BLaER1 (cell line): Measurements from ENCODE around the gene MFSD11.
"Not testable (repeated sequence)": the region's sequence is repeated elsewhere in the genome, so short reads cannot be mapped to it uniquely, and the experiment has no call there.

Experiments used
- H3K27ac ChIP-seq: shearing (Covaris generic); formaldehyde crosslinking; 2 replicates; pipeline ENCODE4 v1.8.1; 2022
- H3K27me3 ChIP-seq: shearing (Covaris generic); formaldehyde crosslinking; 2 replicates; pipeline ENCODE4 v1.8.1; 2022
- H3K36me3 ChIP-seq: shearing (Covaris generic); formaldehyde crosslinking; 2 replicates; pipeline ENCODE4 v1.8.1; 2022
- H3K4me1 ChIP-seq: shearing (Covaris generic); formaldehyde crosslinking; 2 replicates; pipeline ENCODE4 v1.8.1; 2022
- H3K4me2 ChIP-seq: shearing (Covaris generic); formaldehyde crosslinking; 2 replicates; pipeline ENCODE4 v1.8.1; 2022
- H3K4me3 ChIP-seq: shearing (Covaris generic); formaldehyde crosslinking; 2 replicates; pipeline ENCODE4 v1.8.1; 2022
- H3K9ac ChIP-seq: shearing (Covaris generic); formaldehyde crosslinking; 2 replicates; pipeline ENCODE4 v1.8.1; 2022
- H3K9me3 ChIP-seq: shearing (Covaris generic); formaldehyde crosslinking; 2 replicates; pipeline ENCODE4 v1.8.1; 2022
- H4K20me1 ChIP-seq: shearing (Covaris generic); formaldehyde crosslinking; 2 replicates; pipeline ENCODE4 v1.8.1; 2022
- Cebpa-rat ChIP-seq: shearing (Covaris generic); IDR thresholded peaks from 2 replicates; pipeline ENCODE4 v1.8.1; 2022

The MFSD11 gene

GRCh38 chr17:76707985-76708807 is 29.7 kb upstream of the MFSD11 start:
- Histone ChIP-seq H3K9ac (peak overlapping the region; percentile 81), H3K27ac (peak overlapping the region; percentile 63), H3K4me1 (peaks cover 86% of the 10 kb centered on the region), H3K4me2 (peak overlapping the region; percentile 98), H4K20me1 (peaks cover 14% of the 10 kb centered on the region), H3K9me3 (no peaks in the 10 kb centered on the region), H3K27me3 (no peaks in the 10 kb centered on the region), H3K36me3 (peaks cover 17% of the 10 kb centered on the region; the same call in 1 of the 2 replicates), H3K4me3 (peak overlapping the region; percentile 76; the same call in 1 of the 2 replicates)
- no peak for TF ChIP-seq Cebpa-rat

GRCh38 chr17:76709077-76709950 is 28.6 kb upstream of the MFSD11 start:
- no peak for TF ChIP-seq Cebpa-rat
- Histone ChIP-seq H3K4me1 (peaks cover 83% of the 10 kb centered on the region), H3K9ac (peak overlapping the region; percentile 81), H3K4me2 (peak overlapping the region; percentile 98), H3K27ac (peak overlapping the region; percentile 83), H3K36me3 (peaks cover 27% of the 10 kb centered on the region), H3K9me3 (no peaks in the 10 kb centered on the region), H4K20me1 (peaks cover 14% of the 10 kb centered on the region), H3K4me3 (peak overlapping the region; percentile 76), H3K27me3 (no peaks in the 10 kb centered on the region)

- H3K9ac ChIP-seq = peak overlapping the region; percentile 81
- not testable (repeated sequence) for H3K9me3 ChIP-seq, H3K27me3 ChIP-seq
- peaks cover 28% of the 10 kb centered on the region for H3K36me3 ChIP-seq
- peak overlapping the region; percentile 76 for H3K4me3 ChIP-seq
- H4K20me1 ChIP-seq = peaks cover 17% of the 10 kb centered on the region
- H3K4me1 ChIP-seq = peaks cover 83% of the 10 kb centered on the region
- H3K4me2 ChIP-seq = peak overlapping the region; percentile 98
- H3K27ac ChIP-seq = peak overlapping the region; percentile 83
Observed at GRCh38 chr17:76709951-76710862, 27.7 kb upstream of the MFSD11 start.

- Histone ChIP-seq H3K9ac (peak within 1 kb of the TSS; percentile 81), H3K27me3 (no peaks in the 10 kb centered on the region), H3K4me2 (peak within 1 kb of the TSS; percentile 98), H3K9me3 (no peaks in the 10 kb centered on the region), H3K36me3 (peaks cover 31% of the 10 kb centered on the region), H3K4me3 (peak within 1 kb of the TSS; percentile 76), H3K27ac (peak within 1 kb of the TSS; percentile 83), H4K20me1 (peaks cover 25% of the 10 kb centered on the region), H3K4me1 (peaks cover 83% of the 10 kb centered on the region)
- TF ChIP-seq Cebpa-rat = no peak
Observed at GRCh38 chr17:76710863-76711611, 26.9 kb upstream of the MFSD11 start, which contains the start of gene MXRA7. TSS of gene MXRA7 (minus strand) at chr17:76710965. CDS start at chr17:76710946, 19 bp downstream.

GRCh38 chr17:76712321-76712720 is 25.6 kb upstream of the MFSD11 start:
- not testable (repeated sequence) for H3K27ac ChIP-seq, H3K9ac ChIP-seq, H3K4me3 ChIP-seq, H3K9me3 ChIP-seq, H3K27me3 ChIP-seq
- Histone ChIP-seq H3K4me1 (peaks cover 86% of the 10 kb centered on the region), H4K20me1 (peaks cover 33% of the 10 kb centered on the region), H3K4me2 (peak overlapping the region; percentile 20; the same call in 1 of the 2 replicates), H3K36me3 (peaks cover 40% of the 10 kb centered on the region)

GRCh38 chr17:76713765-76714164 is 24.2 kb upstream of the MFSD11 start:
- peaks cover 76% of the 10 kb centered on the region for H3K4me1 ChIP-seq
- H4K20me1 ChIP-seq = peaks cover 34% of the 10 kb centered on the region
- H3K27ac ChIP-seq = no peak overlapping the region
- 0 out of 2 replicates have a peak overlapping the region, but pooled peaks have one; percentile 20 for H3K4me2 ChIP-seq
- no peak overlapping the region for H3K4me3 ChIP-seq
- no peak overlapping the region for H3K9ac ChIP-seq
- no peak for TF ChIP-seq Cebpa-rat
- no peaks in the 10 kb centered on the region for H3K27me3 ChIP-seq
- H3K36me3 ChIP-seq = peaks cover 55% of the 10 kb centered on the region
- no peaks in the 10 kb centered on the region for H3K9me3 ChIP-seq

GRCh38 chr17:76714336-76714735 is 23.6 kb upstream of the MFSD11 start:
- no peaks in the 10 kb centered on the region for H3K9me3 ChIP-seq
- H3K4me3 ChIP-seq = no peak overlapping the region
- no peak for TF ChIP-seq Cebpa-rat
- no peaks in the 10 kb centered on the region for H3K27me3 ChIP-seq
- no peak overlapping the region for H3K9ac ChIP-seq
- H3K4me1 ChIP-seq = peaks cover 70% of the 10 kb centered on the region
- no peak overlapping the region for H3K4me2 ChIP-seq
- no peak overlapping the region for H3K27ac ChIP-seq
- peaks cover 61% of the 10 kb centered on the region for H3K36me3 ChIP-seq
- H4K20me1 ChIP-seq = peaks cover 28% of the 10 kb centered on the region

GRCh38 chr17:76714822-76715495 is 23.0 kb upstream of the MFSD11 start:
- no peak for TF ChIP-seq Cebpa-rat
- H3K27me3 ChIP-seq = no peaks in the 10 kb centered on the region
- peaks cover 28% of the 10 kb centered on the region for H4K20me1 ChIP-seq
- H3K4me3 ChIP-seq = no peak overlapping the region
- peak overlapping the region; percentile 63 for H3K27ac ChIP-seq
- no peaks in the 10 kb centered on the region for H3K9me3 ChIP-seq
- H3K4me1 ChIP-seq = peaks cover 64% of the 10 kb centered on the region
- peak overlapping the region; percentile 74 for H3K4me2 ChIP-seq
- peak overlapping the region; percentile 59 for H3K9ac ChIP-seq
- H3K36me3 ChIP-seq = peaks cover 67% of the 10 kb centered on the region
